ENCODE results near the gene CD34.
"Not testable (repeated sequence)": the region's sequence is repeated elsewhere in the genome, so short reads cannot be mapped to it uniquely, and the experiment has no call there.

The CD34 gene

GRCh38 chr1:207949571-207950195, 38.8 kb upstream of the CD34 start:
- Histone ChIP-seq H3K27me3 (replicated peaks; ENCODE audit: control insufficient read depth, insufficient read depth, low read length) (peaks cover 5% of the 10 kb centered on the region), H3K9ac (ENCODE audit: low read length) (no peak overlapping the region), H3K9me3 (ENCODE audit: control insufficient read depth, low read length) (peaks cover 8% of the 10 kb centered on the region), H3K4me3 (ENCODE audit: low read length) (no peak overlapping the region), H3K4me1 (ENCODE audit: control insufficient read depth, insufficient read depth, low read length) (no peaks in the 10 kb centered on the region), H3K36me3 (ENCODE audit: control insufficient read depth, insufficient read depth, low read length, severe bottlenecking) (no peaks in the 10 kb centered on the region)
- DNase-seq (ENCODE audit: low read depth), result no peak

GRCh38 chr1:207948536-207949250, 37.8 kb upstream of the CD34 start:
- no peak for DNase-seq (ENCODE audit: low read depth)
- Histone ChIP-seq H3K4me3 (ENCODE audit: low read length) (no peak overlapping the region), H3K9ac (ENCODE audit: low read length) (no peak overlapping the region), H3K9me3 (ENCODE audit: control insufficient read depth, low read length) (peaks cover 1% of the 10 kb centered on the region), H3K36me3 (ENCODE audit: control insufficient read depth, insufficient read depth, low read length, severe bottlenecking) (no peaks in the 10 kb centered on the region), H3K4me1 (ENCODE audit: control insufficient read depth, insufficient read depth, low read length) (no peaks in the 10 kb centered on the region), H3K27me3 (replicated peaks; ENCODE audit: control insufficient read depth, insufficient read depth, low read length) (peaks cover 5% of the 10 kb centered on the region)

GRCh38 chr1:207946756-207947155, 35.8 kb upstream of the CD34 start:
- no peak for DNase-seq (ENCODE audit: low read depth)
- Histone ChIP-seq H3K4me3 (ENCODE audit: low read length) (no peak overlapping the region), H3K27me3 (replicated peaks; ENCODE audit: control insufficient read depth, insufficient read depth, low read length) (peaks cover 5% of the 10 kb centered on the region), H3K4me1 (ENCODE audit: control insufficient read depth, insufficient read depth, low read length) (peaks cover 5% of the 10 kb centered on the region), H3K9me3 (ENCODE audit: control insufficient read depth, low read length) (no peaks in the 10 kb centered on the region), H3K9ac (ENCODE audit: low read length) (no peak overlapping the region), H3K36me3 (ENCODE audit: control insufficient read depth, insufficient read depth, low read length, severe bottlenecking) (no peaks in the 10 kb centered on the region)

GRCh38 chr1:207944571-207944970, 33.6 kb upstream of the CD34 start:
- Histone ChIP-seq H3K9ac (ENCODE audit: low read length) (no peak overlapping the region), H3K27me3 (replicated peaks; ENCODE audit: control insufficient read depth, insufficient read depth, low read length) (no peaks in the 10 kb centered on the region), H3K36me3 (ENCODE audit: control insufficient read depth, insufficient read depth, low read length, severe bottlenecking) (no peaks in the 10 kb centered on the region), H3K4me1 (ENCODE audit: control insufficient read depth, insufficient read depth, low read length) (peaks cover 5% of the 10 kb centered on the region), H3K4me3 (ENCODE audit: low read length) (no peak overlapping the region), H3K9me3 (ENCODE audit: control insufficient read depth, low read length) (no peaks in the 10 kb centered on the region)
- no peak for DNase-seq (ENCODE audit: low read depth)

GRCh38 chr1:207942337-207942741, 31.4 kb upstream of the CD34 start:
- not testable (repeated sequence) for DNase-seq (ENCODE audit: low read depth); H3K4me1 ChIP-seq (ENCODE audit: control insufficient read depth, insufficient read depth, low read length)
- peak overlapping the region; percentile 48 for H3K4me3 ChIP-seq (ENCODE audit: low read length)

GRCh38 chr1:207941665-207942064, 30.7 kb upstream of the CD34 start:
- no peak for DNase-seq (ENCODE audit: low read depth)

More at GRCh38 chr1:207942337-207942741, 31.4 kb upstream of the CD34 start:
- H3K9me3 ChIP-seq (ENCODE audit: control insufficient read depth, low read length); H3K27me3 ChIP-seq (replicated peaks; ENCODE audit: control insufficient read depth, insufficient read depth, low read length); H3K36me3 ChIP-seq (ENCODE audit: control insufficient read depth, insufficient read depth, low read length, severe bottlenecking): not testable (repeated sequence)
- peak overlapping the region; percentile 33 for H3K9ac ChIP-seq (ENCODE audit: low read length)

GRCh38 chr1:207938016-207938415, 27.1 kb upstream of the CD34 start:
- no peak overlapping the region for H3K9ac ChIP-seq (ENCODE audit: low read length)
- H3K9me3 ChIP-seq (ENCODE audit: control insufficient read depth, low read length), result no peaks in the 10 kb centered on the region
- no peaks in the 10 kb centered on the region for H3K27me3 ChIP-seq (replicated peaks; ENCODE audit: control insufficient read depth, insufficient read depth, low read length)
- H3K4me3 ChIP-seq (ENCODE audit: low read length), result no peak overlapping the region
- no peaks in the 10 kb centered on the region for H3K36me3 ChIP-seq (ENCODE audit: control insufficient read depth, insufficient read depth, low read length, severe bottlenecking)
- H3K4me1 ChIP-seq (ENCODE audit: control insufficient read depth, insufficient read depth, low read length), result peaks cover 5% of the 10 kb centered on the region
- DNase-seq (ENCODE audit: low read depth), result peak; percentile 35

More at GRCh38 chr1:207941665-207942064, 30.7 kb upstream of the CD34 start:
- peak overlapping the region; percentile 48 for H3K4me3 ChIP-seq (ENCODE audit: low read length)
- H3K4me1 ChIP-seq (ENCODE audit: control insufficient read depth, insufficient read depth, low read length), result peaks cover 5% of the 10 kb centered on the region
- no peaks in the 10 kb centered on the region for H3K9me3 ChIP-seq (ENCODE audit: control insufficient read depth, low read length)
- H3K27me3 ChIP-seq (replicated peaks; ENCODE audit: control insufficient read depth, insufficient read depth, low read length), result no peaks in the 10 kb centered on the region
- no peaks in the 10 kb centered on the region for H3K36me3 ChIP-seq (ENCODE audit: control insufficient read depth, insufficient read depth, low read length, severe bottlenecking)
- peak overlapping the region; percentile 33 for H3K9ac ChIP-seq (ENCODE audit: low read length)

- Histone ChIP-seq H3K36me3 (ENCODE audit: control insufficient read depth, insufficient read depth, low read length, severe bottlenecking) (no peaks in the 10 kb centered on the region), H3K9me3 (ENCODE audit: control insufficient read depth, low read length) (no peaks in the 10 kb centered on the region), H3K4me1 (ENCODE audit: control insufficient read depth, insufficient read depth, low read length) (peaks cover 4% of the 10 kb centered on the region), H3K9ac (ENCODE audit: low read length) (no peak overlapping the region), H3K27me3 (replicated peaks; ENCODE audit: control insufficient read depth, insufficient read depth, low read length) (no peaks in the 10 kb centered on the region), H3K4me3 (ENCODE audit: low read length) (no peak overlapping the region)
- no peak for DNase-seq (ENCODE audit: low read depth)
These were observed 26.3 kb upstream of the CD34 start for GRCh38 chr1:207937204-207937603.

- DNase-seq (ENCODE audit: low read depth), result no peak
- Histone ChIP-seq H3K4me1 (ENCODE audit: control insufficient read depth, insufficient read depth, low read length) (no peaks in the 10 kb centered on the region), H3K9me3 (ENCODE audit: control insufficient read depth, low read length) (peaks cover 9% of the 10 kb centered on the region), H3K27me3 (replicated peaks; ENCODE audit: control insufficient read depth, insufficient read depth, low read length) (no peaks in the 10 kb centered on the region), H3K36me3 (ENCODE audit: control insufficient read depth, insufficient read depth, low read length, severe bottlenecking) (no peaks in the 10 kb centered on the region), H3K4me3 (ENCODE audit: low read length) (no peak overlapping the region), H3K9ac (ENCODE audit: low read length) (no peak overlapping the region)
These were observed 24.2 kb upstream of the CD34 start for GRCh38 chr1:207935166-207935583.

GRCh38 chr1:207933205-207933800, 22.4 kb upstream of the CD34 start:
- DNase-seq (ENCODE audit: low read depth), result no peak

GRCh38 chr1:207926984-207927383, 16.1 kb upstream of the CD34 start:
- no peak for DNase-seq (ENCODE audit: low read depth)
- no peaks in the 10 kb centered on the region for H3K36me3 ChIP-seq (ENCODE audit: control insufficient read depth, insufficient read depth, low read length, severe bottlenecking)
- H3K4me1 ChIP-seq (ENCODE audit: control insufficient read depth, insufficient read depth, low read length), result peaks cover 8% of the 10 kb centered on the region
- H3K9ac ChIP-seq (ENCODE audit: low read length), result no peak overlapping the region
- H3K9me3 ChIP-seq (ENCODE audit: control insufficient read depth, low read length), result peaks cover 9% of the 10 kb centered on the region
- H3K4me3 ChIP-seq (ENCODE audit: low read length), result no peak overlapping the region
- H3K27me3 ChIP-seq (replicated peaks; ENCODE audit: control insufficient read depth, insufficient read depth, low read length), result no peaks in the 10 kb centered on the region

More at GRCh38 chr1:207933205-207933800, 22.4 kb upstream of the CD34 start:
- no peaks in the 10 kb centered on the region for H3K4me1 ChIP-seq (ENCODE audit: control insufficient read depth, insufficient read depth, low read length)
- H3K36me3 ChIP-seq (ENCODE audit: control insufficient read depth, insufficient read depth, low read length, severe bottlenecking), result no peaks in the 10 kb centered on the region
- H3K9me3 ChIP-seq (ENCODE audit: control insufficient read depth, low read length), result peaks cover 9% of the 10 kb centered on the region
- H3K9ac ChIP-seq (ENCODE audit: low read length), result no peak overlapping the region
- H3K27me3 ChIP-seq (replicated peaks; ENCODE audit: control insufficient read depth, insufficient read depth, low read length), result no peaks in the 10 kb centered on the region
- no peak overlapping the region for H3K4me3 ChIP-seq (ENCODE audit: low read length)

All from adipocyte (in vitro differentiated cells).